GM12878 (cell line): ENCODE measurements around the gene DNAJB8. TPM values are rescaled to one million over a fixed set of nuclear protein-coding genes. Genes with fewer than 3 reads are reported as not detected.

Experiments
- ATAC-seq: fragments of 200-7000 bp; cut with Tn5 transposase; 3 replicates; pipeline ENCODE4 v1.9.1; 2020; ENCODE audit warnings: mild to moderate bottlenecking, moderate library complexity
- BruUV-seq: library from RNA; stranded (reverse); fragments of 400-500 nt; replicated peaks from 2 replicates; lab custom pipeline; 2021; lab: Mats Ljungman, UMichigan
- CTCF ChIA-PET: fragments of 300-600 bp; sonication (Branson Sonifier 250); formaldehyde crosslinking; extraction: SDS; loops from one replicate; lab custom pipeline; 2021; ENCODE audit warnings: inconsistent platforms; lab: Yijun Ruan, JAX
- POLR2A ChIA-PET: fragments of 350-600 bp; formaldehyde crosslinking; extraction: SDS; loops from one replicate; lab custom pipeline; 2021; ENCODE audit warnings: inconsistent platforms; lab: Charles Lee
- RAD21 ChIA-PET: fragments of 300-600 bp; sonication (Branson Sonifier 250); formaldehyde crosslinking; loops from one replicate; lab custom pipeline; 2023; ENCODE audit warnings: antibody characterized with exemption; ENCODE audit not compliant: unreplicated experiment; lab: Charles Lee
- SMC1A ChIA-PET: fragments of 300-600 bp; sonication (Branson Sonifier 250); formaldehyde crosslinking; loops from one replicate; lab custom pipeline; 2023; ENCODE audit not compliant: unreplicated experiment, uncharacterized antibody; lab: Charles Lee
- DNase-seq: peaks from one replicate; pipeline ENCODE4 v3.0.0-alpha.2; 2011; ENCODE audit warnings: low read depth, low spot score
- FAIRE-seq: peaks from 3 replicates; lab custom pipeline; 2011; peaks lifted over from hg19 to GRCh38; lab: Jason Lieb, UNC
- H2AFZ ChIP-seq: 2 replicates; pipeline ENCODE4 v1.6.0; 2011; ENCODE audit warnings: low read depth, low read length, control low read depth; ENCODE audit not compliant: control insufficient read depth
- H3K27ac ChIP-seq: 2 replicates; pipeline ENCODE4 v1.5.1; 2011; ENCODE audit warnings: control low read depth; ENCODE audit not compliant: control insufficient read depth, insufficient read depth
- H3K27me3 ChIP-seq, 2 experiments: replicated peaks in 1 of 2; 2 replicates each; pipeline versions ENCODE4 v1.6.0 to v1.6.1; 2011; ENCODE audit warnings: low read length in 1 of 2; ENCODE audit not compliant: control insufficient read depth in 2 of 2, insufficient read depth in 2 of 2
- H3K36me3 ChIP-seq, 2 experiments: 2 replicates each; pipeline ENCODE4 v1.5.1; 2011; ENCODE audit warnings: low read length in 1 of 2; ENCODE audit not compliant: control insufficient read depth in 2 of 2, insufficient read depth in 2 of 2
- H3K4me1 ChIP-seq: 2 replicates; pipeline ENCODE4 v1.6.1; 2011; ENCODE audit warnings: mild to moderate bottlenecking, low read length, moderate library complexity, mixed read lengths; ENCODE audit not compliant: control insufficient read depth, insufficient read depth
- H3K4me2 ChIP-seq: 2 replicates; pipeline ENCODE4 v1.6.0; 2011; ENCODE audit warnings: control low read depth; ENCODE audit not compliant: control insufficient read depth, insufficient read depth
- H3K4me3 ChIP-seq: fragments of 200-600 bp; sonication (generic); 2 replicates; pipeline ENCODE4 v1.5.1; 2016
- H3K79me2 ChIP-seq: 2 replicates; pipeline ENCODE4 v1.6.0; 2011; ENCODE audit warnings: low read length; ENCODE audit not compliant: control insufficient read depth, insufficient read depth
- H3K9ac ChIP-seq: 2 replicates; pipeline ENCODE4 v1.8.0; 2011; ENCODE audit warnings: low read length, control low read depth, mixed read lengths; ENCODE audit not compliant: control insufficient read depth, insufficient read depth
- H3K9me3 ChIP-seq: replicated peaks from 3 replicates; pipeline ENCODE4 v1.5.1; 2011; ENCODE audit warnings: mild to moderate bottlenecking, low read length; ENCODE audit not compliant: control insufficient read depth, insufficient read depth
- H4K20me1 ChIP-seq: 2 replicates; pipeline ENCODE4 v1.6.0; 2011; ENCODE audit not compliant: control insufficient read depth, insufficient read depth
- CBX5 ChIP-seq: sonication (generic); IDR thresholded peaks from 2 replicates; pipeline ENCODE4 v1.6.1; 2016; ENCODE audit warnings: low read depth, moderate library complexity, mild to moderate bottlenecking, inconsistent platforms
- CREB1 ChIP-seq: IDR thresholded peaks from 2 replicates; pipeline ENCODE4 v1.6.1; 2012; ENCODE audit warnings: low read depth, mild to moderate bottlenecking, inconsistent platforms
- DPF2 ChIP-seq: fragments of 450-650 bp; IDR thresholded peaks from 2 replicates; pipeline ENCODE4 v1.6.1; 2017; ENCODE audit warnings: mild to moderate bottlenecking
- JUNB ChIP-seq: IDR thresholded peaks from 2 replicates; pipeline ENCODE4 v1.6.1; 2016; ENCODE audit warnings: antibody characterized with exemption, mild to moderate bottlenecking
- JUND ChIP-seq: IDR thresholded peaks from 2 replicates; pipeline ENCODE4 v1.6.1; 2012; ENCODE audit warnings: low read depth, mild to moderate bottlenecking, low read length, improper control_type of control experiment, moderate library complexity
- KLF5 ChIP-seq: fragments of 450-650 bp; IDR thresholded peaks from 2 replicates; pipeline ENCODE4 v1.6.1; 2014; ENCODE audit warnings: mild to moderate bottlenecking; ENCODE audit not compliant: partially characterized antibody
- MYC ChIP-seq: IDR thresholded peaks from 2 replicates; pipeline ENCODE4 v1.6.1; 2011; ENCODE audit warnings: mild to moderate bottlenecking, low read length, moderate library complexity, inconsistent platforms; ENCODE audit not compliant: insufficient read depth, insufficient replicate concordance, insufficient read length, severe bottlenecking
- NFYB ChIP-seq: IDR thresholded peaks from 2 replicates; pipeline ENCODE4 v1.6.1; 2011; ENCODE audit warnings: low read depth, mild to moderate bottlenecking, low read length, improper control_type of control experiment, moderate library complexity; ENCODE audit not compliant: insufficient read depth
- SIX5 ChIP-seq: IDR thresholded peaks from 2 replicates; pipeline ENCODE4 v1.6.1; 2011; ENCODE audit warnings: mild to moderate bottlenecking, low read depth, low read length, moderate library complexity; ENCODE audit not compliant: severe bottlenecking
- SUPT20H ChIP-seq: IDR thresholded peaks from 2 replicates; pipeline ENCODE4 v1.6.1; 2011; ENCODE audit warnings: low read depth, mild to moderate bottlenecking, low read length, moderate library complexity, borderline replicate concordance; ENCODE audit not compliant: control insufficient read depth
- ZBED1 ChIP-seq: IDR thresholded peaks from 2 replicates; pipeline ENCODE4 v1.6.1; 2016; ENCODE audit warnings: borderline replicate concordance
- ZZZ3 ChIP-seq: IDR thresholded peaks from 2 replicates; pipeline ENCODE4 v1.6.1; 2011; ENCODE audit warnings: low read depth; ENCODE audit not compliant: control insufficient read depth, insufficient read length
- WGBS: methylation state at CpG from one replicate; pipeline ENCODE4 v1.1.6; 2016; ENCODE audit warnings: low lambda C conversion rate; ENCODE audit not compliant: insufficient replicate concordance, insufficient coverage; ENCODE audit errors: missing lambda C conversion rate; 5-methylcytosine and 5-hydroxymethylcytosine counted together
- in situ Hi-C: fragments of 300-500 bp; cut with MboI; formaldehyde crosslinking; loops from 9 replicates; pipeline ENCODE4 v1.14.3; 2018; ENCODE audit warnings: mixed read lengths
- intact Hi-C: fragments of 100-400 bp; cut with micrococcal nuclease; formaldehyde crosslinking; loops from one replicate; pipeline ENCODE4 v1.14.2; 2022; ENCODE audit not compliant: unreplicated experiment
- polyA plus RNA-seq, 11 experiments: library from polyadenylated mRNA; depleted of rRNA in 4 of 11; unstranded in 6 of 11; stranded (reverse) in 5 of 11; fragments of >200 nt; fragmentation: Nextera tagmentation in 4 of 11; fragmentation: Illumina TruSeq in 1 of 11; extraction: Ambion mirVana in 4 of 11; extraction: Trizol in 1 of 11; gene quantifications; 1 replicate in 1 of 11; 2 replicates in 10 of 11; pipeline versions ENCODE4 v1.2.1 to v1.2.3, GENCODE V29; 2011 to 2016; ENCODE audit warnings: inconsistent platforms in 2 of 11, missing spikeins in 2 of 11, low read depth in 1 of 11
- total RNA-seq, 4 experiments: library from RNA; depleted of rRNA in 3 of 4; stranded (reverse); fragments of >200 nt in 3 of 4; fragmentation: Illumina TruSeq in 1 of 4; extraction: Trizol in 1 of 4; gene quantifications; 2 replicates each; pipeline versions ENCODE4 v1.2.1 to v1.2.3, GENCODE V29; 2013 to 2021
- TF ChIP-seq, protein P1 (sequence below): fragments of 450-650 bp; IDR thresholded peaks from 2 replicates; pipeline ENCODE4 v1.6.1; 2017; ENCODE audit warnings: mild to moderate bottlenecking, low read depth, inconsistent platforms; ENCODE audit not compliant: poor library complexity, severe bottlenecking
- TF ChIP-seq, protein P2 (sequence below): fragments of 450-650 bp; IDR thresholded peaks from 2 replicates; pipeline ENCODE4 v1.6.1; 2017; ENCODE audit warnings: mild to moderate bottlenecking
- TF ChIP-seq, protein P3 (sequence below): fragments of 450-650 bp; IDR thresholded peaks from 2 replicates; pipeline ENCODE4 v1.6.1; 2016; ENCODE audit warnings: mild to moderate bottlenecking
- TF ChIP-seq, protein P4 (sequence below): IDR thresholded peaks from 2 replicates; pipeline ENCODE4 v1.6.1; 2012; ENCODE audit warnings: low read depth, low read length, improper control_type of control experiment

DNAJB8 gene
- total and polyA plus RNA-seq, 10 of the 15 experiments (the other 5 are each of a cell fraction or from before 2014, with no cell fraction given): not detected

DNA sequence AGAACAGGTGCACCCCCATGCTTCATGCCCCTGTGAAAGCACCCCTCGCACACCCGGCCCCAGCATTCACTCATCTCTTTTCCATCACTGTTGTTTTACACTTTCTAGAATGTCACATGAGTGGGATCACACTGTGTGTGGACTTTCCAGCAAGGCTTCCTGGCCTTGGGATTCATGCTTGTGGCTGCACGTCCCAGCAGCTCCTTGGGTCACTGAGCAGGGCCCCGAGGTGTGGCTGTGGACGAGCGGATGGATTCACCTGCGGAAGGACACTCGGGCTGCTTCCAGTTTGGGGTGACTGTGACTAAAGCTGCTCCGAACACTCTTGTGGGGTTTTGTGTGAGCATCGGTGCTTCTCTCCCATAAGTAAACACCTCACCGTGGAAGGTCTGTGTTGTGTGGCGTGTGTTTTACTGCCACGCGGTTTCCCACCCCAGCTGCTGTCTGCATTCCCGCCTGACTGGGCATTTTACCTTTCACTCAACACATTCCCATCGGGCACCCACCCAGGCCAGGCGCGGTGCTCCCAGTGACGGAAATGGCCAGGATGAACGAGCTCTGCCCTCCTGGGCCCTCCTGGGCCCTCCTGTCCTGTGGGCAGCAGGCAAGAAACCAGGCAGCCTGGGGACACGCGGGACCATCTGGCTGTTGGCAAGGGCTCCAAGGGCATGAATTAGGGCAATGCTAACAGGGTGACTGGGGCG, 41.4 kb downstream of the DNAJB8 start (continued):
- TF ChIP-seq, protein P1, sequence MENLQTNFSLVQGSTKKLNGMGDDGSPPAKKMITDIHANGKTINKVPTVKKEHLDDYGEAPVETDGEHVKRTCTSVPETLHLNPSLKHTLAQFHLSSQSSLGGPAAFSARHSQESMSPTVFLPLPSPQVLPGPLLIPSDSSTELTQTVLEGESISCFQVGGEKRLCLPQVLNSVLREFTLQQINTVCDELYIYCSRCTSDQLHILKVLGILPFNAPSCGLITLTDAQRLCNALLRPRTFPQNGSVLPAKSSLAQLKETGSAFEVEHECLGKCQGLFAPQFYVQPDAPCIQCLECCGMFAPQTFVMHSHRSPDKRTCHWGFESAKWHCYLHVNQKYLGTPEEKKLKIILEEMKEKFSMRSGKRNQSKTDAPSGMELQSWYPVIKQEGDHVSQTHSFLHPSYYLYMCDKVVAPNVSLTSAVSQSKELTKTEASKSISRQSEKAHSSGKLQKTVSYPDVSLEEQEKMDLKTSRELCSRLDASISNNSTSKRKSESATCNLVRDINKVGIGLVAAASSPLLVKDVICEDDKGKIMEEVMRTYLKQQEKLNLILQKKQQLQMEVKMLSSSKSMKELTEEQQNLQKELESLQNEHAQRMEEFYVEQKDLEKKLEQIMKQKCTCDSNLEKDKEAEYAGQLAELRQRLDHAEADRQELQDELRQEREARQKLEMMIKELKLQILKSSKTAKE: no peak
- TF ChIP-seq JUND: no peak
- no peak for TF ChIP-seq ZBED1
- TF ChIP-seq, protein P2, sequence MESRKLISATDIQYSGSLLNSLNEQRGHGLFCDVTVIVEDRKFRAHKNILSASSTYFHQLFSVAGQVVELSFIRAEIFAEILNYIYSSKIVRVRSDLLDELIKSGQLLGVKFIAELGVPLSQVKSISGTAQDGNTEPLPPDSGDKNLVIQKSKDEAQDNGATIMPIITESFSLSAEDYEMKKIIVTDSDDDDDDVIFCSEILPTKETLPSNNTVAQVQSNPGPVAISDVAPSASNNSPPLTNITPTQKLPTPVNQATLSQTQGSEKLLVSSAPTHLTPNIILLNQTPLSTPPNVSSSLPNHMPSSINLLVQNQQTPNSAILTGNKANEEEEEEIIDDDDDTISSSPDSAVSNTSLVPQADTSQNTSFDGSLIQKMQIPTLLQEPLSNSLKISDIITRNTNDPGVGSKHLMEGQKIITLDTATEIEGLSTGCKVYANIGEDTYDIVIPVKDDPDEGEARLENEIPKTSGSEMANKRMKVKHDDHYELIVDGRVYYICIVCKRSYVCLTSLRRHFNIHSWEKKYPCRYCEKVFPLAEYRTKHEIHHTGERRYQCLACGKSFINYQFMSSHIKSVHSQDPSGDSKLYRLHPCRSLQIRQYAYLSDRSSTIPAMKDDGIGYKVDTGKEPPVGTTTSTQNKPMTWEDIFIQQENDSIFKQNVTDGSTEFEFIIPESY: no peak
- no peak for TF ChIP-seq ZZZ3
- no peak for TF ChIP-seq CREB1
- no peak for TF ChIP-seq NFYB

DNA sequence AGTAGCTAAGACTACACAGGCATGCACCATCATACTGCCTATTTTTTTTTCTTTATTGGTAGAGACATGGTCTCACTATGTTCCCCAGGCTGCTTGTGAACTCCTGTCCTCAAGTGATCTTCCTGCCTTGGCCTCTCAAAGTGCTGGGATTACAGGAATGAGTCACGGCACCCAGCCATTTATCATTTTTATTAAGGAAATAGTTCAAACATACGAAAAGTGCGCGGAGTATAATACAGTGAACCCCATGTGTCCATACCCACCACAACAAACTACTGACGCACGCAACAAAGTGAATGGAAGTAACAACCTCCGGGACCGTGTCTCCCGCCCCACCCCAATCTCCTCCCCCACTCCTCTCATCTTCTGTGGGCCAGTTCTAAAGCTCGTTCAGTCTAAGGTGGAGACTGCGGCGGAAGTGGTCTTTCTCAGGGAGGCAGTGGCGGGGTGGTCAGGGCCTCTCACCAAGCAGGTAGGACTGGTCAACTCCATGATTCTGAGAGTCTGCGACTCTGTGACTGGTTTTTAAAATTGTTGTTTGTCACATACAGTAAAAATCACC, 42.1 kb downstream of the DNAJB8 start:
- Histone ChIP-seq H3K27me3 (no peaks in the 10 kb centered on the region), H3K4me2 (no peak overlapping the region), H3K27ac (no peak overlapping the region), H3K9me3 (no peaks in the 10 kb centered on the region), H2AFZ (no peak overlapping the region), H3K4me3 (no peak overlapping the region), H3K36me3 (no peaks in the 10 kb centered on the region), H3K4me1 (no peaks in the 10 kb centered on the region), H4K20me1 (no peaks in the 10 kb centered on the region), H3K9ac (no peak overlapping the region), H3K79me2 (no peaks in the 10 kb centered on the region)
- no peak for DNase-seq
- SMC1A ChIA-PET: no interaction called here
- FAIRE-seq: no peak
- no TSS peak for BruUV-seq
- RAD21 ChIA-PET: no interaction called here
- intact Hi-C loops (loop anchor here (5.0 kb wide), 1 partner anchor 327 kb away; no protein-coding TSS in a partner anchor), in situ Hi-C loops (loop anchor here (5.0 kb wide), 1 partner anchor 183 kb away; no protein-coding TSS in a partner anchor)
- no peak for ATAC-seq
- POLR2A ChIA-PET: no interaction called here
- CTCF ChIA-PET: interaction anchor here (1.1 to 3.7 kb wide), 3 partner anchors 19 to 198 kb away, joined by 3 to 28 read pairs (median 6); no protein-coding TSS in a partner anchor
- 64% methylated on average over 14 of the region's 14 CpGs for WGBS
- TF ChIP-seq, protein P3, sequence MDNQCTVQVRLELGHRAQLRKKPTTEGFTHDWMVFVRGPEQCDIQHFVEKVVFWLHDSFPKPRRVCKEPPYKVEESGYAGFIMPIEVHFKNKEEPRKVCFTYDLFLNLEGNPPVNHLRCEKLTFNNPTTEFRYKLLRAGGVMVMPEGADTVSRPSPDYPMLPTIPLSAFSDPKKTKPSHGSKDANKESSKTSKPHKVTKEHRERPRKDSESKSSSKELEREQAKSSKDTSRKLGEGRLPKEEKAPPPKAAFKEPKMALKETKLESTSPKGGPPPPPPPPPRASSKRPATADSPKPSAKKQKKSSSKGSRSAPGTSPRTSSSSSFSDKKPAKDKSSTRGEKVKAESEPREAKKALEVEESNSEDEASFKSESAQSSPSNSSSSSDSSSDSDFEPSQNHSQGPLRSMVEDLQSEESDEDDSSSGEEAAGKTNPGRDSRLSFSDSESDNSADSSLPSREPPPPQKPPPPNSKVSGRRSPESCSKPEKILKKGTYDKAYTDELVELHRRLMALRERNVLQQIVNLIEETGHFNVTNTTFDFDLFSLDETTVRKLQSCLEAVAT: no peak
- TF ChIP-seq MYC: no peak
- no peak for TF ChIP-seq SUPT20H
- TF ChIP-seq, protein P4, sequence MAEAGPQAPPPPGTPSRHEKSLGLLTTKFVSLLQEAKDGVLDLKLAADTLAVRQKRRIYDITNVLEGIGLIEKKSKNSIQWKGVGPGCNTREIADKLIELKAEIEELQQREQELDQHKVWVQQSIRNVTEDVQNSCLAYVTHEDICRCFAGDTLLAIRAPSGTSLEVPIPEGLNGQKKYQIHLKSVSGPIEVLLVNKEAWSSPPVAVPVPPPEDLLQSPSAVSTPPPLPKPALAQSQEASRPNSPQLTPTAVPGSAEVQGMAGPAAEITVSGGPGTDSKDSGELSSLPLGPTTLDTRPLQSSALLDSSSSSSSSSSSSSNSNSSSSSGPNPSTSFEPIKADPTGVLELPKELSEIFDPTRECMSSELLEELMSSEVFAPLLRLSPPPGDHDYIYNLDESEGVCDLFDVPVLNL: no peak
- TF ChIP-seq DPF2: no peak
- TF ChIP-seq KLF5: no peak
- no peak for TF ChIP-seq JUNB
- no peak for TF ChIP-seq CBX5
- TF ChIP-seq SIX5: no peak
